ENCODE measurements around the gene PRKACA. TPM values are rescaled to one million over a fixed set of nuclear protein-coding genes. Genes with fewer than 3 reads are reported as not detected.
A peak's percentile ranks its signal among the peaks of the same experiment; 100 is the strongest.

PRKACA gene
- total RNA-seq, 4 donors from 2014 or later, result 31.5 to 56.1 (median 45.1) TPM

- DNase-seq (ENCODE audit: low spot score) (no peak), ATAC-seq (ENCODE audit: low FRiP score) (no peak)
- no peak for TF ChIP-seq CTCF (IDR thresholded peaks at IDR 0.05)
Measured at GRCh38 chr19:14138576-14139265, 21.2 kb upstream of the PRKACA start.

- DNase-seq (ENCODE audit: low spot score), result peak; percentile 85
- peak in 2 of 3 donors; percentile 21 to 42 for TF ChIP-seq CTCF (IDR thresholded peaks at IDR 0.05)
- peak; percentile 97 for ATAC-seq (ENCODE audit: low FRiP score)
Measured at GRCh38 chr19:14136509-14137281, 19.1 kb upstream of the PRKACA start, which contains the start of gene ASF1B. Gene ASF1B, minus strand, starts transcription at chr19:14136589. Its CDS starts 133 bp downstream, at chr19:14136456.

GRCh38 chr19:14135985-14136508 is 18.5 kb upstream of the PRKACA start:
- ATAC-seq (ENCODE audit: low FRiP score), result no peak
- DNase-seq (ENCODE audit: low spot score), result no peak
- TF ChIP-seq CTCF (IDR thresholded peaks at IDR 0.05), result no peak

- DNase-seq (ENCODE audit: low spot score), result no peak
- ATAC-seq (ENCODE audit: low FRiP score), result no peak
- no peak for TF ChIP-seq CTCF (IDR thresholded peaks at IDR 0.05)
Measured at GRCh38 chr19:14135355-14135754, 17.8 kb upstream of the PRKACA start.

- DNase-seq (ENCODE audit: low spot score) (no peak), ATAC-seq (ENCODE audit: low FRiP score) (peak; percentile 60)
- no peak for TF ChIP-seq CTCF (IDR thresholded peaks at IDR 0.05)
Measured at GRCh38 chr19:14127929-14128509, 10.5 kb upstream of the PRKACA start.

- DNase-seq (ENCODE audit: low spot score) (no peak), ATAC-seq (ENCODE audit: low FRiP score) (peak; percentile 37)
- no peak for TF ChIP-seq CTCF (IDR thresholded peaks at IDR 0.05)
Measured at GRCh38 chr19:14127176-14127575, 9.6 kb upstream of the PRKACA start.
